Measurements from ENCODE around the gene CCL4L2.
"Not testable (repeated sequence)": the region's sequence is repeated elsewhere in the genome, so short reads cannot be mapped to it uniquely, and the experiment has no call there.

Gene CCL4L2

DNA sequence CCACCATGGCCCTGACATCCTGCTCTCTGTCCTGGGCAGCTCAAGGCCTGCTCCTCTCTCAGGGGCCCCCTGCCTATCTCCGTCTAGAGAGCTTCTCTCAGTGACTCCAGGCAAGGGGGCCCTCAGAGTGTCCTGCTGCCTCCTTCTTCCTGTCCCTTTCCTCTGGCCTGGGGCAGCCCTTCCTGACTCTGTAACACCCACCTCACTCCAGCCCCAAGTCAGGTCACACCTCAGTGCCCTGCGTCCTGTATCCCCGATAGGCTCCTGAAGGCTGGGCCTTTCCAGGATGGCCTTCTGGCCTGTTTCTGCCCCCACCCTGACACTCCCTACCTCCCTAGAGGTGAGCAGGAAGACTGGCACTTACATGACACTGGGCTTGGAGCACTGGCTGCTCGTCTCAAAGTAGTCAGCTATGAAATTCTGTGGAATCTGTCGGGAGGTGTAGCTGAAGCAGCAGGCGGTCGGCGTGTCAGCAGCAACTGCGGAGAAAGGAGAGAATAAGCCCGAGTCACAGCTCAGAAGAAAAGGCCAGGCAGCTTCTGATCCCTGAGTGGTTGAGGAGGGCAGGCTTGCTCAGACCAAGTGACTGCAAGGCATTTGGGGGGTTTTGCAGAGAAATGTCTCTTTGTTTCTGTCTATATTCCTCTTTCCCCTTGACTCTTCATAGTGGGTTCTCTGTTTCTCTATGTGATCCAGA is 15.3 kb upstream of the CCL4L2 start:
- DNase-seq, result no peak

DNA sequence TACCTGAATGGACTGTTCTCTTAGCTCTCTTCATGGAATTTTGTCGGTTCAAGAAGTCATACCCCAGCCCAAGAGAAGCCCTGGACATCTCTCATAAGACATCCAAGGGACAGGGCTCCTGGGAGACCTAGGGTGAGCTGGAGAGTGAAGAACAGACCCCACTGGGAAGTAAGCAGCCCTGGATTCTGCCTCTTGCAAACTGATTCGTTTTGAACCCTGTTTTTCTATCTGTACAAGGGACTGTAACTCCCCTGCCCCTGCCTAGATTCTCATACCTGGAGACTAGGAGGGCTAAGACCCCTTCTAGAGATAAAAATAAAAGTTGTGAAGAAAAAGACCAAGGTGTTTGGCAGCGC is 14.8 kb upstream of the CCL4L2 start:
- no peak for DNase-seq

DNA sequence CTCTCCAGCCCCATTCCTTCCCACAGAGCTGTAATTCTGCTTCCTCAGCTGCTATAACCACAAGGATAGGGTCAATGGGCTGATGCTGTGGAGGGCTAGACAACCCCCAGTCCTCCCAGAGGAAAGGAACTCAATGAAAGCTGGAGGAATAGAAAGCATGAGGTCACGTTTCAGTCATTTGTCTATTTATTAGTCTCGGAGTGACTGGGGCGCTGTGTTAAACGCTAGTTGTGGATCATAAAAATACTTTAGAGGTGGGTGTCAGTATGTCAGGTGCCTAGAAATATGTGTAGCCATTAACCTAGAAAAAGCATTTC is 13.5 kb upstream of the CCL4L2 start:
- DNase-seq, result no peak

DNA sequence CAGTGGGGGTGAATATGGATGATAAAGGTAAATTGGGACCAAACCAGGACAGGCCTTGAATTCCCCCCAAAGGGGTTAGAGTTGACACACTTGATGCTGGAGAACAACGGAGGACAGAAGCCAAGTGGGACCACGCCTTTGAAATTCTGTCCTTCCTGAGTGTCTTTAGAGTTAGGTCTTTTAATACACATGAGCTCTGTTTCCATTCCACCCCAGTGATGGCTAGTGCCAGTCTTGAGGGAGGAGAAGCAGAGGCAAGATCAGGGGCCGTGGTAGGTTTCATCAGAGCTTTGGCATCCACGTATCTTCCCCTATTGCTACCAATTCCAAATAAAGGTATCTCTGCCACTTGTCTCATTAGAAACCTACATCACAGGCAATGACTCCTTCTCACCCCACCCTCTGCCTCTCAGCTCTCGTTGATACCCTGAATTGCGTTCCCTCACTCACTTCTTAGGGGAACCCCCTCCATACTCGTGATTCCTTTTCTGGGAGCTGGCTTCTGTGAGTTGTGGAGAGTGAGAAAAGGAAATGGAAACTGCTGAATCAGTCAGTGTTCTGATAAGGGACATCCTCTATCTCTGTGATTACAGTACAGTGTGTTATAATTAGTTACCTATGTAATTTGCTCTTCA is 11.9 kb upstream of the CCL4L2 start:
- DNase-seq, result no peak

DNA sequence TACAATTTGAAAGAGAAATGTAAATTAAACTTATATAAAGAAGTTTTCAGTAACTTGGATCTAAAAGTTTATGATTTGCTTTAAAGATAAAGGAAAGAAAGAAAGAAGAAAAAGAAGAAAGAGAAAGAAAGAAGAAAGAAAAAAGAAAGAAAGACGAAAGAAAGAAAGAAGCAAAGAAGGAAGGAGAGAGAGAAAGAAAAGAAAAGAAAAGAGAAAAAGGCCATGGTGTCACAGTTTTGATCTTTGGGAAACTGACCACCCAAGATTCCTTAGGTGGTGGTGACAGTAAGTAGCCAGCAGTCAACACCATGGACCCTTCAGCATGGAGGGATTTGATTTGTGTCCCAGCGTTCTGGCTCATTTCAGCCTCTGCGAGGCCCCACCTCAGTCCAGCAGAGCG is 9.8 kb upstream of the CCL4L2 start:
- DNase-seq, result not testable (repeated sequence)

DNA sequence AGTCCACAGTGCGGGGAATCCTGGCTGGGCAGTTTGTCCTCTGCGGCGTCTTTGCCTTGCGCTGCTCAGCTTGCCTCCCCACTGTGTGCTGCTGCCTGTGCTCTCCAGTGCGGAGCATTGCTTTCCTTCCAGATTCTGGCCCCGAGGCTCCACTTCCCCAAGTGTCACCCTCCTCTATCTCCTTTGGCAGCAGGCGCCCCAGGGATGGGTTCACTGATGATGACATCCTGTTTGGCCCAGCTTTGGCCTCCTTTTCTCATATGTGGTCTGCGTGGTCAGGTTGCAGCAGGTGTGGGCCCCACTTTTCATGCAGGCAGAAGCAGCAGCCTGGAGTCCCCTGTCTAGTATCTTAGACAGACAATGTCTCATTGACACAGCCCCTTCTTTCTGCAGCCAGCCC is 9.4 kb upstream of the CCL4L2 start:
- not testable (repeated sequence) for DNase-seq

DNA sequence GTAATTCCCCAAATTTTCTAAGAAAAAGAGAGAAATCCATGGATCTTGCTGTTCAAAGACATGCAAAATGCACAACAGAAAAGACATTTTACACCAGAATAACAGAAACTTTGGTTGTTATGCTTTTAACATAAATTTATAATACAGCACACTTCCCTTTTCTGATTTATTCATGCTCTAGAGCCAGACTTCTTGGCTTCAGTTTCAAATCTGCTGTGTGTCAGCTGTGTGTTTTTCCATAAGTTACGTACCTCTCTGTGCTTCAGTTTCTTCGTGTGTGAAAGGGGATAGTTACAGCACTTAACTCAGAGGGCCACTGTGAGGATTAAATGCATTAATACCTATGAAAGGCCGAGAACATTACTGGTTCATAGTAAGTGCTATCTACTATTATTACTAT is 7.5 kb upstream of the CCL4L2 start:
- DNase-seq, result no peak

DNA sequence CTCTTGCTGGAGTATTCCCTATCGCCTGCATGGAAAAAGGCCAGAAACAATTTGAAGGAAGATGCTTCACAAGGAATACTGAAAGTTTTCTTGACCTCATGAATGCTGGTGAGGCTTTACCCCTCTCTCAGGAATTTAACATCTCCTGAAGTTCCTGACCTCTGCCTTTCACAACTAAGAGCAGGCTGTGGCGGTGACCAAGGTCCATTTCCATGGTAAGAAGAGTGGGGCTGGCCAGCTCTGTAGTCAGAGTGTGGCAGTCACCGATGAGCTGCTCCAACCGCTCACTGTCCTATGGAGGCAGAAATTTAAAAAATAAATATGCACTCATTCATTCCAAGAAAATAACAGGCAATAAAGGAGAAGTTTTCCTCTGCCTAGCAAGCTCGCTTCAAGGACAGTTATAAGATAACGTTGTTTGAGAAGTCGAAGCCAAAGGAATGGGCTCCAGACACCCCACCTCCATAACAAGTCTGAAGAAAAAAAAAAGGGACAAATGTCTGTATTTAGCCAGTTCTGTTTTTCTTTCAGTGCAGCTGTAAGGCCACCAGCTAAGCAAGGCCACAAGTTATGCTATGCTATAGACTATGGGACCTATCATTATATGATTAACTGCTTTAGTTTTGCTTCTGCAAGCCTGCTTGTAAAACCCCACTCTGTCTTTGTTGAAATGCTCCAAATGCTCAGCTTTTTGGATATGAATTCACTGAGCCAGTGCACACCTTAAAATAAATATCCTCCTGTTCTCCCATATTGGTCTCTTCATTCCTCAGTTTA is 6.0 kb upstream of the CCL4L2 start:
- DNase-seq, result no peak

DNA sequence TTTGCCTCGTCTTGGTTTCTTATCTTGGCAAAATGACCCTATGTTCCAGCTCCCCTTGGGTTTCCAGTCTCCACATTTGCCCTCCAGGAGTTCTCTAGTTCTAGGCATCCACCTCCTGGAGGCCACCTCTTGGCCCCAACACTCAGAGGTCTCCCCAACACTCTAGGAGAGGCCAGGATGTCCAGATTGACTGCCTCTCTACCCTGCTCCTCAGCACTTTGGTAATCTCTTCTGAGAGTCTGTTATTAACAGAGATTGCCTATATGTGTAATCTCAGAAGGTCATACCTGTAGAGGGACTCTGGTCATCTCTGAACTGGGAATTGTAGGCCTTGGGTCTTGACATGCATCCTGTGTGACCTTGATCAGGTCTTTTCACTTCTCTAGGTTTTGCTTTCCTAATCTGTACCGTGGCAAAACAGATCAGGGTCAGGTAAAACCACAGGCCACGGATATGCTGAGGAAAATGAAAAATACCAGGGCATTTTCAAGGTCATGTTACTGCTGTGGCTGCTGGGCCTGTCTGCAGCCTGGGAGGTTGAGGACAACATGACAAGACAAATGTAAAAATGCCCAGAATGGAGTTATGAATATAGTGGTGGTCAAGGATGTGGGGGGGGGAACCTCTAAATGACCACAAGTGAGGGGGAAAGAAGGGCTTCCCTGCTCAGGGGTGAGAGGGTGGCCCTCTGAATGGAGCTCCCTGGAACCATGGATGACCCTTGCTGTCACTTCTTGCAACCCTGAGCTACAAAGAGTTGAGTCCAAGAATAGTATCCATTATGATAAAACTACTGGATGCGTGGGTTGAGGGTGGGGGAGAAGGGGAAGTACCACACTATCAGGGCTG is 5.0 kb upstream of the CCL4L2 start:
- no peak for DNase-seq

DNA sequence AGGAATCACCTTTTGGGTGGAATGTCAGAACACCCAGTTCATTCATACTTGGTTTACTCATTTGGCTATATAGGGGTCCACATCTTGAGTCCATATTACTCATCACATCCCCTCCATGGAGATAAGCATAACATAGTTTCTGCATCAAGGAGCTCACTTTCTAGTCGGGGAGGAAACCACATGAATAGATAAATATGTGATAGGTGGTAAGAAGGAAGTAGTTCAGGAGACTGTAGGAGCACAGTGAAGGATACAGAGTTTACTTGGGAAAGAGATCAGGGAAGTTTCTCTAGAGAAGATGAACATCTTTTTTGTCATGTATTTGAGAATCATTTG is 4.4 kb upstream of the CCL4L2 start:
- not testable (repeated sequence) for DNase-seq

DNA sequence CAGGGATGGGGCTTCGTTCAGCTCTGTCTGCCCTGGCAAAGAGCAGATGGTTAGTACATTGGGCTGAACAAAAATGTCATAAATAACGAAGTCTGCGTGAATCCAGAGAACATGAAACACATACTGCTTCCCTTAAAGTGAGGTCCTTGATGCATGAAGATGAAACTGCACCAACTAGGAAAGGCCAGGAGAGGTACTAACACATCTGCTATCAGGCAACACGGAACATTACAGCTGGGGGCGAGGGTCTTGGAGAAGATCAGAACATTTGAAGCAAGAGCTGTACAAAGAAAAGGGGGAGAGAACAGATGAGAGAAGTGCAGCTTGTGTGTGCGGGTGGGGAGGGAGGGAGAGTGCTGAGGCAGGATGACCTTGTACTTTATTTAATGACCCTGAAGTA is 3.5 kb upstream of the CCL4L2 start:
- DNase-seq, result not testable (repeated sequence)

DNA sequence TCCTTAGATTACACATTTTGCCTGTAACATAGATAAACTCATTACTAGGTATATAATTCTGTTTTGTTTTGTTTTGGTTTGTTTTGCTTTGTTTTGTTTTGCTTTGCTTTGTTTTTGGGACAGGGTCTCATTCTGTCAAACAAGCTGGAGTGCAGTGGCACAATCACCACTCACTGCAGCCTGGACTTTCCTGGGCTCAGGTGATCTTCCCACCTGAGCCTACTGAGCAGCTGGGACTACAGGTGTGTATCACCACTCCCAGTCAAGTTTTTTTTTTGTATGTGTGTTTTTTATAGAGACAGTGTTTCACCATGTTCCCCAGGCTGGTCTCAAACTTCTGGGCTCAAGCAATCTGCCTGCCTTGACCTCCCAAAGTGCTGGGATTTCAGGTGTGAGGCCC is 1.3 kb upstream of the CCL4L2 start:
- DNase-seq, result no peak

DNA sequence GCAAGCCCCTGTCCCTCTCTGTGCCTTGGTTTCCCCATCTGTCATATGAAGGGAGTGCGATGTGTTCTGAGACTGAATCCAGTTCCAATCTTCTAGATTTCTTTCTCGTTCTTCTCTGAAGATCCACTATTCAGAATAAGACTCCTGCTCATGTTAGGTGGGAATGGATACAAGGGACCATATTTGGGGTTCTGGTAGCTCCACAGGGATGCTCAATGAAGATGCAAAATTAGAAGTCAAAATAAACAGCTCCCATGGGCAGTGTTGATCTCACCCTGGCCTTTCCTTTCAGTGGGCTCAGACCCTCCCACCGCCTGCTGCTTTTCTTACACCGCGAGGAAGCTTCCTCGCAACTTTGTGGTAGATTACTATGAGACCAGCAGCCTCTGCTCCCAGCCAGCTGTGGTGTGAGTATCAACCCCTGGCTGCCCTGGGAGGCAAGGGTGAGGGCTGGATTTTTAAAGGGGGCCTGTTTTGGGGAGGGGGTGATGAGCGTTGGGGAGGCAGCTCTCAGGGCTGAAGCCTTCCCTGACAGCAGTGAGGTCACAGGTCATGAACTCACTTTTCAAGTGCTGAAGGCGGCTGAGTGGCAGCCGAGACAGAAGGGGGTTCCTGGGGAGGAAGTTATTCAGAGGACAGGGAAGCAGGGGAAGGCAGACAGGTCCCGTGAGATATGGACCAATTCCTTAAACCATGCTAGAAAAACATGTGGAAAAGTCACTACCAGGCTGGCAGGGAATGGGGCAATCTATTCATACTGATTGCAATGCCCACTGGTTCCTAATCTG is 815 bp downstream of the CCL4L2 start:
- DNase-seq, result not testable (repeated sequence)

DNA sequence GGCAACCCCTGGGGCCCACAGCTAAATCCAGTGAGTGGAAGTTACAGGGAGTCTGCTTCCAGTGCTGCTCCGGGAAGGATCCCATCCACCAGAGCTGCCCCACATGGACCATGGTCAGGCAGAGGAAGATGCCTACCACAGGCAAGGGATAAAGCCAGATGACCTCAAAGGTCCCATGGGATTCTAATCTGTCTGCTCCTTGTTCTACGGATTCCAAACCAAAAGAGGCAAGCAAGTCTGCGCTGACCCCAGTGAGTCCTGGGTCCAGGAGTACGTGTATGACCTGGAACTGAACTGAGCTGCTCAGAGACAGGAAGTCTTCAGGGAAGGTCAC is 1.4 kb downstream of the CCL4L2 start:
- DNase-seq, result no peak

DNA sequence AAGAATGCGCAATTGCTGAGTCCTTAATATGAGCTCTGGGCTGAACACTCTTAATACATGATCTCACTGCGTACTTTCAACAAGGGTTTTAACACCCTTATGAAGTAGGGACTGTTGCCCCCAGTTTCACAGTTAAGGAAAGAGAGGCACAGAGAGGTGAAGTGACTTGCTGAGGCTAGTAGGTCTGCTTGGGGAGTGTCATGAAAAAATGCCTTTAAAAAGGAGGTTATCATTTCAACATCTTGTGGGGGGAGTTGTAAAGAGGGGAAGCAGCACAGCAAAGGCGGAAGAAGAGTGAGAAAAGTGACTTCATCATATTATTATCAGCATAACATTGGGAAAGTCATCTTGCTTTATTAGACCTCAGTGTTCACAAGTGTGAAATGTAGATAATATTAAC is 2.1 kb downstream of the CCL4L2 start:
- DNase-seq, result no peak

DNA sequence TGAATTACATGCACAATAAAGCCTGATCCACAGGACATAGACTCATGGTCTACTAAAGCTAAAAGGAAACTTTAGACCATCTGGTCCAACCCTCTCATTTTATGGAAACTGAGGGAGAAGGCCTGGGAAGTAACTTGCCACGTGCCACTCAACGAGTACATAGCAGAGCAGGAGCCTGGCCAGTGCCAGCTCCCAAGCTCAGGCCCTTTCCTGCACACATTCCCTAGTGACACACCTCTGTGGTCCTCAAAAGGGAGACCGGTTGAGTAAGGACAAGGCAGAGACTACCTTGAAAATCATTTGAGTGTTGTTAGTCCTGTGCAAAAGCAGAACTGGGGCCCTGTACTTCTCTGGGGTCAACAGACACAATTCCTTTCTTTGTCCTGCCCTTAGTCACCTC is 2.8 kb downstream of the CCL4L2 start:
- DNase-seq, result no peak

DNA sequence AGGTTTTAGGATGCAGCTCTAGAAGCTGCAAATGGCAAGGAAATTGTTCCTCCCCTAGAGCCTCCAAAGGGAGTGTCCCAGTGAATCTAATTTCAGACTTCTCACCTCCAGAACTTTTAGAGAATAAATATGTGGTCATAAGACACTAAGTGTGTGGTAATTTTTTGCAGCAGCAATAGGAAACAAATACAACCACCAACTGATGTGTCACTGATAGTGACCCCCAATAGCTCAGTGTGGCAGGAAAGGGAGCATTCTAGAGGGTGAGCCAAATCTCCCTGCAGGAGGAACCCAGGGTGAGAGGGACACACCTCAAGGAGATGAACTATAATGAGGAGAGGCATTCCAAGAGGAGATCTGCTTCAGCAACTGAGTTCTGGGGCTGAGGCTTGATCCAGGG is 4.1 kb downstream of the CCL4L2 start:
- DNase-seq, result no peak

DNA sequence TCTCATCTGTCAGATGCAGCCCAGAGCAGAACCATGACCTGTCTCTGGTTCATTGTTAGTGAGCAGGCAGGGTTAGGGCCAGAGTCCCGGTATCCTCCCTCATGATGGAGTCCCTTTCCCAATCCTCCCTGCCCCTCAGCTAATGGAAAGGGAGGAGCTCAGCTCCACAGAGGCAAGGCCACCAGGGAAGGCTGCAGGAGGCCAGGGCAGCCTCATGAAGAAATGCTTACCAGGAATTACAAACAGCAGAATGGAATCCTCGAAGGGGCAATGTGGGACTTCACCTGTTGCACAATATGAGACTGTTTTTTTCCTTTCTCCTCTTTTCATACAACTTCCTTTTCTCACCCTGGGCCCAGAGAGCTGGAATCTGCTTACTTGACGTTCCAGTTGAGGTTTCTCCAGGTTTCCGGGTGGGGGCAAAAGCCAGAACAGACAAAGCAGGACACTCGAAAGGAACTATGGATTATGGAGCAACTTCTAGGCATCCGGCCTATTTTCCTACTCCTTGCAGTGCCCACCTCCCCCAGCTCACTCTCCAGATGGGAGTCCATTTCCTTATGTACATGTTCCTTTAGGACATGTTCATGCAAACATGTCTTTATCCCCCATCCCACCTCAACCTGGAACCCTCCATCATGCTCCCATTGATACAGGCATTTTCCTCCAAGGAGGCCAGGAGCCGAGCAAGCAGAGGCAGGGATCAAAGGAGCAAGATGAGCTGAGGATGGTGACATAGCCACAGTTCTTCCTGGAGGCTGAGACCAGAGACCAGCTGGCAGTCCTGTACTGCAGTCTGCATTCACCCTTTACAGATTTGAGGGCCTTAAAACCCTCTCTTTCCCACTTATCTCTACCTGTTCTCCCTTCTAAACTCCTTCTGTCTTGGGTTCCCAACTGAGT is 4.8 kb downstream of the CCL4L2 start:
- DNase-seq, result not testable (repeated sequence)

DNA sequence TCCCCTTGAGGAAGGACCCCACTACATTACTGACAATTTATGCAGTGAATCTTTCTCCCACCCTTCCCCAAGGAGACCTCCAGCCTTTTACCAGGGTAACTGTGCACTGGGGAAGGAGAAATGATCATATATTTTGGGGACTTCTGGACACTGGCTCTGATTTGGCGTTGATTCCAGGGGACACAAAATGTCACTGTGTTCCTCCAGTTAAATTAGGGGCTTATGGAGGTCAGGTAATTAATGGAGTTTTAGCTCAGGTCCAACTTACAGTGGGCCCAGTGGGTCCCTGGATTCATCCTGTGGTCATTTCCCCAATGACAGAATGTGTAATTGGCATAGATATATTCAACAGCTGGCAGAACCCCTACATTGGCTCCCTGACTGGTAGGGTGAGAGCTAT is 8.7 kb downstream of the CCL4L2 start:
- not testable (repeated sequence) for DNase-seq

DNA sequence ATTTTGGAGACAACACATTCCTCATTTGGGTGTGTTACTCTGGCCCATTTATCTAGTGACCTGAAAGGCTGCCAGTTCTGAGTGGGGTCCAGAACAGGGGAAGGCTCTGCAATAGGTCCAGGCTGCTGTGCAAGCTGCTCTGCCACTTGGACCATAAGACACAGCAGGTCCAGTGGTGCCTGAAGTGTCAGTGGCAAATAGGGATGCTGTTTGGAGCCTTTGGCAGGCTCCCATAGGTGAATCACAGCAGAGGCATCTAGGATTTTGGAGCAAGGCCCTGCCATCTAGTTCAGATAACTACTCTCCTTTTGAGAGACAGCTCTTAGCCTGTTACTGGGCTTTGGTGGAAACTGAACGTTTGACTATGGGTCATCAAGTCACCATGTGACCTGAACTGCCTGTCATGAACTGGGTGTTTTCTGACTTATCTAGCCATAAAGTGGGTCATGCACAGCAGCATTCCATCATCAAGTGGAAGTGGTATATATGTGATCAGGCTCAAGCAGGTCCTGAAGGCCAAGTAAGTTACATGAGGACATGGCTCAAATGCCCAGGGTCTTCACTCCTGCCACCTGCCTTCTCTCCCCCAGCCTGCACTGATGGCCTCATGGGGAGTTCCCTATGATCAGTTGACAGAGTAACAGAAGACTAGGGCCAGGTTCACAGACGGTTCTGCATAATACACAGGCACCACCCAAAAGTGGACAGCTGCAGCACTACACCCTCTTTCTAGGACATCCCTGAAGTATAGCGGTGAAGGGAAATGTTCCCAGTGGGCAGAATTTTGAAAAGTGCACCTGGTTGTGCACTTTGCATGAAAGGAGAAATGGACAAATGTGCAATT is 10.1 kb downstream of the CCL4L2 start:
- DNase-seq, result not testable (repeated sequence)

All from fibroblast of skin of scalp (primary cell).